WTC11 (cell line): ENCODE measurements around the gene GPD1L.

Experiments used
- CBFB ChIP-seq: sonication (generic); formaldehyde crosslinking; IDR thresholded peaks from 2 replicates; pipeline ENCODE4 v1.8.1; 2022; ENCODE audit warnings: mild to moderate bottlenecking, low read depth, missing genetic modification reagents
- E2F4 ChIP-seq: sonication (generic); formaldehyde crosslinking; IDR thresholded peaks from 2 replicates; pipeline ENCODE4 v1.8.1; 2022; ENCODE audit warnings: low read depth, mild to moderate bottlenecking, moderate library complexity, missing genetic modification reagents, borderline replicate concordance
- ETV6 ChIP-seq: sonication (generic); formaldehyde crosslinking; IDR thresholded peaks from 2 replicates; pipeline ENCODE4 v1.8.1; 2022; ENCODE audit warnings: mild to moderate bottlenecking, missing genetic modification reagents
- FOXP1 ChIP-seq: sonication (generic); formaldehyde crosslinking; IDR thresholded peaks from 2 replicates; pipeline ENCODE4 v1.8.0; 2022; ENCODE audit warnings: missing genetic modification reagents, mild to moderate bottlenecking, moderate library complexity, borderline replicate concordance
- JUN ChIP-seq: sonication (generic); formaldehyde crosslinking; IDR thresholded peaks from 2 replicates; pipeline ENCODE4 v1.8.0; 2023; ENCODE audit warnings: mild to moderate bottlenecking, missing genetic modification reagents
- NFYB ChIP-seq: sonication (generic); formaldehyde crosslinking; conservative IDR thresholded peaks from 2 replicates; pipeline ENCODE4 v1.8.0; 2022; ENCODE audit warnings: low read depth, missing genetic modification reagents
- TF ChIP-seq, protein P1 (sequence below): fragments of 200-600 bp; IDR thresholded peaks from 2 replicates; pipeline ENCODE4 v1.8.0; 2022; ENCODE audit warnings: antibody characterized with exemption
- TF ChIP-seq, protein P2 (sequence below): sonication (generic); formaldehyde crosslinking; IDR thresholded peaks from 2 replicates; pipeline ENCODE4 v1.8.0; 2022; ENCODE audit warnings: mild to moderate bottlenecking, missing genetic modification reagents
- TF ChIP-seq, protein P3 (sequence below): sonication (generic); formaldehyde crosslinking; IDR thresholded peaks from 2 replicates; pipeline ENCODE4 v1.8.0; 2023; ENCODE audit warnings: mild to moderate bottlenecking, missing genetic modification reagents

GRCh38 chr3:32155117-32155516 lies 48.7 kb downstream of the GPD1L start:
- no peak for TF ChIP-seq JUN (CRISPR knock-in tag)
- no peak for TF ChIP-seq NFYB (CRISPR knock-in tag)
- TF ChIP-seq, protein P1, sequence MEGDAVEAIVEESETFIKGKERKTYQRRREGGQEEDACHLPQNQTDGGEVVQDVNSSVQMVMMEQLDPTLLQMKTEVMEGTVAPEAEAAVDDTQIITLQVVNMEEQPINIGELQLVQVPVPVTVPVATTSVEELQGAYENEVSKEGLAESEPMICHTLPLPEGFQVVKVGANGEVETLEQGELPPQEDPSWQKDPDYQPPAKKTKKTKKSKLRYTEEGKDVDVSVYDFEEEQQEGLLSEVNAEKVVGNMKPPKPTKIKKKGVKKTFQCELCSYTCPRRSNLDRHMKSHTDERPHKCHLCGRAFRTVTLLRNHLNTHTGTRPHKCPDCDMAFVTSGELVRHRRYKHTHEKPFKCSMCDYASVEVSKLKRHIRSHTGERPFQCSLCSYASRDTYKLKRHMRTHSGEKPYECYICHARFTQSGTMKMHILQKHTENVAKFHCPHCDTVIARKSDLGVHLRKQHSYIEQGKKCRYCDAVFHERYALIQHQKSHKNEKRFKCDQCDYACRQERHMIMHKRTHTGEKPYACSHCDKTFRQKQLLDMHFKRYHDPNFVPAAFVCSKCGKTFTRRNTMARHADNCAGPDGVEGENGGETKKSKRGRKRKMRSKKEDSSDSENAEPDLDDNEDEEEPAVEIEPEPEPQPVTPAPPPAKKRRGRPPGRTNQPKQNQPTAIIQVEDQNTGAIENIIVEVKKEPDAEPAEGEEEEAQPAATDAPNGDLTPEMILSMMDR = no peak
- TF ChIP-seq E2F4 (CRISPR knock-in tag) = no peak
- TF ChIP-seq, protein P2, sequence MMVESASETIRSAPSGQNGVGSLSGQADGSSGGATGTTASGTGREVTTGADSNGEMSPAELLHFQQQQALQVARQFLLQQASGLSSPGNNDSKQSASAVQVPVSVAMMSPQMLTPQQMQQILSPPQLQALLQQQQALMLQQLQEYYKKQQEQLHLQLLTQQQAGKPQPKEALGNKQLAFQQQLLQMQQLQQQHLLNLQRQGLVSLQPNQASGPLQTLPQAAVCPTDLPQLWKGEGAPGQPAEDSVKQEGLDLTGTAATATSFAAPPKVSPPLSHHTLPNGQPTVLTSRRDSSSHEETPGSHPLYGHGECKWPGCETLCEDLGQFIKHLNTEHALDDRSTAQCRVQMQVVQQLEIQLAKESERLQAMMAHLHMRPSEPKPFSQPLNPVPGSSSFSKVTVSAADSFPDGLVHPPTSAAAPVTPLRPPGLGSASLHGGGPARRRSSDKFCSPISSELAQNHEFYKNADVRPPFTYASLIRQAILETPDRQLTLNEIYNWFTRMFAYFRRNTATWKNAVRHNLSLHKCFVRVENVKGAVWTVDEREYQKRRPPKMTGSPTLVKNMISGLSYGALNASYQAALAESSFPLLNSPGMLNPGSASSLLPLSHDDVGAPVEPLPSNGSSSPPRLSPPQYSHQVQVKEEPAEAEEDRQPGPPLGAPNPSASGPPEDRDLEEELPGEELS = no peak
- TF ChIP-seq ETV6 (CRISPR knock-in tag) = no peak
- no peak for TF ChIP-seq FOXP1 (CRISPR knock-in tag)
- TF ChIP-seq, protein P3, sequence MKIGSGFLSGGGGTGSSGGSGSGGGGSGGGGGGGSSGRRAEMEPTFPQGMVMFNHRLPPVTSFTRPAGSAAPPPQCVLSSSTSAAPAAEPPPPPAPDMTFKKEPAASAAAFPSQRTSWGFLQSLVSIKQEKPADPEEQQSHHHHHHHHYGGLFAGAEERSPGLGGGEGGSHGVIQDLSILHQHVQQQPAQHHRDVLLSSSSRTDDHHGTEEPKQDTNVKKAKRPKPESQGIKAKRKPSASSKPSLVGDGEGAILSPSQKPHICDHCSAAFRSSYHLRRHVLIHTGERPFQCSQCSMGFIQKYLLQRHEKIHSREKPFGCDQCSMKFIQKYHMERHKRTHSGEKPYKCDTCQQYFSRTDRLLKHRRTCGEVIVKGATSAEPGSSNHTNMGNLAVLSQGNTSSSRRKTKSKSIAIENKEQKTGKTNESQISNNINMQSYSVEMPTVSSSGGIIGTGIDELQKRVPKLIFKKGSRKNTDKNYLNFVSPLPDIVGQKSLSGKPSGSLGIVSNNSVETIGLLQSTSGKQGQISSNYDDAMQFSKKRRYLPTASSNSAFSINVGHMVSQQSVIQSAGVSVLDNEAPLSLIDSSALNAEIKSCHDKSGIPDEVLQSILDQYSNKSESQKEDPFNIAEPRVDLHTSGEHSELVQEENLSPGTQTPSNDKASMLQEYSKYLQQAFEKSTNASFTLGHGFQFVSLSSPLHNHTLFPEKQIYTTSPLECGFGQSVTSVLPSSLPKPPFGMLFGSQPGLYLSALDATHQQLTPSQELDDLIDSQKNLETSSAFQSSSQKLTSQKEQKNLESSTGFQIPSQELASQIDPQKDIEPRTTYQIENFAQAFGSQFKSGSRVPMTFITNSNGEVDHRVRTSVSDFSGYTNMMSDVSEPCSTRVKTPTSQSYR (CRISPR knock-in tag) = no peak
- no peak for TF ChIP-seq CBFB (CRISPR knock-in tag)
